Smooth muscle cell of the brain vasculature (primary cell): Measurements from ENCODE around the gene TEX13A.

ENCODE experiments used
- DNase-seq: peaks from one replicate; pipeline ENCODE4 v3.0.0-alpha.2; 2012; ENCODE audit warnings: low read depth, low spot score

Gene TEX13A

DNA sequence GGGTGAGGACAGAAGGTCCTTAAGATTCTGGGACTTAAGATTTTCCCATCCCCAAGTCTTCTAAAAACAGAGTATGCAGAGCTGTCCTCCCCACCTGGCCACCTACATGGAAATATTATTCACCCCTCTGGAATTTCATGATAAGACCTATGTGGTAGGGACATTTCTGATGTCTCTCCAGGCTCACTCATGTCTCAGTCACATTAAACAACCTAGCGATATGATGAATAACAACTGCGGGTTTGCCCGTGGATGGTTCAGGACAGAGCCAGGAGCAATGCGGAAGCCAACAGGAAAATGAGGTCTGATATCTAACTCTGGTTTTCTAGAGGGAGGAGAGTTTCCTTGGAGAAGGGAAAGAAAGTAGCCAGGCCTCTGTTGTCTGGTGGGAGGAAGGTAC, 47.4 kb downstream of the TEX13A start:
- DNase-seq, result no peak
